Gastroesophageal sphincter (tissue), 4 donors: ENCODE measurements around the gene PANK1. TPM values are rescaled to one million over a fixed set of nuclear protein-coding genes. Genes with fewer than 3 reads are reported as not detected.

Source experiments
- ATAC-seq: fragments of 150-250 bp; one replicate; pipeline ENCODE4 v1.9.1; 2016; ENCODE audit warnings: mild to moderate bottlenecking, moderate library complexity
- H3K27ac ChIP-seq, 4 donors: fragments of 200-600 bp; sonication (generic) in 3 of 4; 1 replicate in 3 of 4; 2 replicates in 1 of 4; pipeline ENCODE4 v1.5.1; 2016 to 2019
- H3K27me3 ChIP-seq: fragments of 200-600 bp; sonication (generic); one replicate; pipeline ENCODE4 v1.5.1; 2019
- H3K36me3 ChIP-seq, 2 donors: fragments of 200-600 bp; sonication (generic); one replicate each; pipeline ENCODE4 v1.5.1; 2019; ENCODE audit warnings: control low read depth in 1 of 2
- H3K4me1 ChIP-seq, 3 donors: fragments of 200-600 bp; sonication (generic); 1 replicate in 2 of 3; 2 replicates in 1 of 3; pipeline ENCODE4 v1.5.1; 2016 to 2019; ENCODE audit warnings: control low read depth in 2 of 3
- H3K4me3 ChIP-seq, 2 donors: fragments of 200-600 bp; sonication (generic); one replicate each; pipeline ENCODE4 v1.5.1; 2019; ENCODE audit warnings: mild to moderate bottlenecking in 1 of 2, moderate library complexity in 1 of 2
- H3K9me3 ChIP-seq, 3 donors: fragments of 200-600 bp; sonication (generic); one replicate each; pipeline ENCODE4 v1.5.1; 2017 to 2019; ENCODE audit warnings: control low read depth in 2 of 3
- CTCF ChIP-seq, 4 experiments: fragments of 200-600 bp in 2 of 4; fragments of 450-650 bp in 2 of 4; sonication (generic) in 1 of 4; IDR thresholded peaks; one replicate each; pipeline ENCODE4 v1.5.1; 2017 to 2019; ENCODE audit warnings: antibody characterized with exemption in 4 of 4, mild to moderate bottlenecking in 2 of 4, moderate library complexity in 2 of 4
- EP300 ChIP-seq: sonication (generic); formaldehyde crosslinking; IDR thresholded peaks from one replicate; pipeline ENCODE4 v1.6.1; 2017; ENCODE audit warnings: antibody characterized with exemption, mild to moderate bottlenecking
- POLR2A ChIP-seq, 2 donors: fragments of 450-650 bp; IDR thresholded peaks; one replicate each; pipeline ENCODE4 v1.6.1; 2017; ENCODE audit warnings: antibody characterized with exemption in 2 of 2, mild to moderate bottlenecking in 2 of 2, moderate library complexity in 1 of 2
- POLR2AphosphoS5 ChIP-seq: sonication (generic); formaldehyde crosslinking; IDR thresholded peaks from one replicate; pipeline ENCODE4 v1.6.1; 2017; ENCODE audit warnings: antibody characterized with exemption
- WGBS, 2 donors: methylation state at CpG; one replicate each; pipeline ENCODE4 v1.1.5; 2018; ENCODE audit warnings: low coverage in 1 of 2; 5-methylcytosine and 5-hydroxymethylcytosine counted together
- total RNA-seq, 4 donors: library from RNA; depleted of rRNA; stranded (reverse); fragments of >200 nt; gene quantifications; one replicate each; pipeline ENCODE4 v1.1.0, GENCODE V29; 2016

PANK1 gene
- total RNA-seq, 4 donors from 2014 or later = 3.6 to 4.9 (median 4.1) TPM

- Histone ChIP-seq H3K27ac (no peak overlapping the region), H3K4me3 (no peak overlapping the region), H3K9me3 (no peaks in the 10 kb centered on the region), H3K36me3 (no peaks in the 10 kb centered on the region), H3K27me3 (no peaks in the 10 kb centered on the region), H3K4me1 (no peaks in the 10 kb centered on the region)
- no peak for ATAC-seq
- 83 to 100% methylated on average over 1 to 2 of the region's 2 CpGs for WGBS, 2 donors
- TF ChIP-seq CTCF (IDR thresholded peaks at IDR 0.05) = no peak
- no peak for TF ChIP-seq POLR2A (IDR thresholded peaks at IDR 0.05)
- TF ChIP-seq EP300 = no peak
- no peak for TF ChIP-seq POLR2AphosphoS5
Observed at GRCh38 chr10:89662596-89662995, 17.6 kb upstream of the PANK1 start.

GRCh38 chr10:89659143-89660131 is 14.4 kb upstream of the PANK1 start:
- 58 to 79% methylated on average over 6 to 8 of the region's 10 CpGs for WGBS, 2 donors
- TF ChIP-seq CTCF (IDR thresholded peaks at IDR 0.05) = no peak
- TF ChIP-seq POLR2AphosphoS5 = no peak
- TF ChIP-seq POLR2A (IDR thresholded peaks at IDR 0.05) = no peak
- no peak for TF ChIP-seq EP300
- Histone ChIP-seq H3K27me3 (no peaks in the 10 kb centered on the region), H3K27ac (no peak overlapping the region), H3K4me3 (no peak overlapping the region), H3K36me3 (no peaks in the 10 kb centered on the region), H3K4me1 (no peaks in the 10 kb centered on the region), H3K9me3 (peaks cover 0 to 8% (median 0%) of the 10 kb centered on the region in 3 donors)
- no peak for ATAC-seq

- WGBS, 2 donors = 71 to 86% methylated on average over 1 of the region's 1 CpG
- no peak overlapping the region for H3K4me3 ChIP-seq
Observed at GRCh38 chr10:89657302-89657701, 12.3 kb upstream of the PANK1 start.

GRCh38 chr10:89655722-89656121 is 10.7 kb upstream of the PANK1 start:
- H3K36me3 ChIP-seq = no peaks in the 10 kb centered on the region
- no peak for TF ChIP-seq EP300
- TF ChIP-seq POLR2A (IDR thresholded peaks at IDR 0.05) = no peak
- TF ChIP-seq POLR2AphosphoS5 = no peak
- no peak for TF ChIP-seq CTCF (IDR thresholded peaks at IDR 0.05)
- H3K27ac ChIP-seq = no peak overlapping the region
- H3K4me3 ChIP-seq = no peak overlapping the region
- ATAC-seq = no peak
- H3K27me3 ChIP-seq = no peaks in the 10 kb centered on the region
- no peaks in the 10 kb centered on the region for H3K4me1 ChIP-seq
- H3K9me3 ChIP-seq = peaks cover 0 to 8% (median 0%) of the 10 kb centered on the region in 3 donors
- WGBS, 2 donors = 78 to 82% methylated on average over 1 of the region's 1 CpG

More at GRCh38 chr10:89657302-89657701, 12.3 kb upstream of the PANK1 start:
- Histone ChIP-seq H3K4me1 (no peaks in the 10 kb centered on the region), H3K27me3 (no peaks in the 10 kb centered on the region), H3K36me3 (no peaks in the 10 kb centered on the region), H3K27ac (no peak overlapping the region), H3K9me3 (peaks cover 0 to 8% (median 0%) of the 10 kb centered on the region in 3 donors)
- no peak for TF ChIP-seq EP300
- no peak for TF ChIP-seq POLR2AphosphoS5
- no peak for TF ChIP-seq POLR2A (IDR thresholded peaks at IDR 0.05)
- no peak for TF ChIP-seq CTCF (IDR thresholded peaks at IDR 0.05)
- ATAC-seq = no peak
